Left lung (tissue), 10 donors: Measurements from ENCODE around the gene SLC23A2. TPM values are rescaled to one million over a fixed set of nuclear protein-coding genes. Genes with fewer than 3 reads are reported as not detected.
A peak's percentile ranks its signal among the peaks of the same experiment; 100 is the strongest.

Source experiments
- ATAC-seq: fragments of 200-7000 bp; cut with Tn5 transposase; one replicate; pipeline ENCODE4 v1.9.1; 2020; ENCODE audit warnings: moderate library complexity
- DNase-seq, 4 donors: peaks; one replicate each; pipeline ENCODE4 v3.0.0-alpha.2; 2013 to 2020
- H3K27ac ChIP-seq, 2 donors: fragments of 200-600 bp; sonication (generic) in 1 of 2; one replicate each; pipeline versions ENCODE4 v1.5.0 to v1.8.0; 2020 to 2021
- H3K27me3 ChIP-seq, 2 donors: fragments of 200-600 bp; sonication (generic) in 1 of 2; one replicate each; pipeline versions ENCODE4 v1.5.0 to v1.8.0; 2020 to 2021
- H3K36me3 ChIP-seq, 2 donors: fragments of 200-600 bp; sonication (generic) in 1 of 2; one replicate each; pipeline versions ENCODE4 v1.5.0 to v1.8.0; 2020 to 2021
- H3K4me1 ChIP-seq, 2 donors: fragments of 200-600 bp; one replicate each; pipeline ENCODE4 v1.8.0; 2021
- H3K4me3 ChIP-seq, 2 donors: fragments of 200-600 bp; sonication (generic) in 1 of 2; one replicate each; pipeline versions ENCODE4 v1.5.0 to v1.8.0; 2020 to 2021; ENCODE audit warnings: mild to moderate bottlenecking in 1 of 2
- H3K9me3 ChIP-seq, 2 donors: fragments of 200-600 bp; sonication (generic) in 1 of 2; one replicate each; pipeline versions ENCODE4 v1.5.0 to v1.8.0; 2020 to 2021
- intact Hi-C, 2 donors: fragments of 100-400 bp; cut with DNase I; formaldehyde crosslinking; loops; one replicate each; pipeline versions ENCODE4 v1.11.2 to v1.14.2; 2022
- polyA plus RNA-seq, 6 donors: library from polyadenylated mRNA; unstranded; fragments of 120-200 nt; gene quantifications; one replicate each; pipeline ENCODE4 v1.2.1, GENCODE V29; 2013; ENCODE audit not compliant: insufficient read length in 6 of 6
- total RNA-seq, 2 donors: library from RNA; stranded (reverse); fragmentation: NEBNext Ultra II Directional; extraction: Animal tissue kit (Norgen Biotek cat#: 25700); gene quantifications; one replicate each; pipeline ENCODE4 v1.2.1, GENCODE V29; 2021
- TF ChIP-seq, protein P1 (sequence below), 2 donors: fragments of 200-600 bp; sonication (generic) in 1 of 2; IDR thresholded peaks; one replicate each; pipeline versions ENCODE4 v1.5.0 to v1.8.0; 2021; ENCODE audit warnings: antibody characterized with exemption in 2 of 2
- donor health status: DM: no; HTN: yes; CAD: no.
- donor health status: DM: no; HTN: no; CAD: no.

Gene SLC23A2
- total and polyA plus RNA-seq, 8 donors = 15.8 to 27.1 (median 25.9) TPM

DNA sequence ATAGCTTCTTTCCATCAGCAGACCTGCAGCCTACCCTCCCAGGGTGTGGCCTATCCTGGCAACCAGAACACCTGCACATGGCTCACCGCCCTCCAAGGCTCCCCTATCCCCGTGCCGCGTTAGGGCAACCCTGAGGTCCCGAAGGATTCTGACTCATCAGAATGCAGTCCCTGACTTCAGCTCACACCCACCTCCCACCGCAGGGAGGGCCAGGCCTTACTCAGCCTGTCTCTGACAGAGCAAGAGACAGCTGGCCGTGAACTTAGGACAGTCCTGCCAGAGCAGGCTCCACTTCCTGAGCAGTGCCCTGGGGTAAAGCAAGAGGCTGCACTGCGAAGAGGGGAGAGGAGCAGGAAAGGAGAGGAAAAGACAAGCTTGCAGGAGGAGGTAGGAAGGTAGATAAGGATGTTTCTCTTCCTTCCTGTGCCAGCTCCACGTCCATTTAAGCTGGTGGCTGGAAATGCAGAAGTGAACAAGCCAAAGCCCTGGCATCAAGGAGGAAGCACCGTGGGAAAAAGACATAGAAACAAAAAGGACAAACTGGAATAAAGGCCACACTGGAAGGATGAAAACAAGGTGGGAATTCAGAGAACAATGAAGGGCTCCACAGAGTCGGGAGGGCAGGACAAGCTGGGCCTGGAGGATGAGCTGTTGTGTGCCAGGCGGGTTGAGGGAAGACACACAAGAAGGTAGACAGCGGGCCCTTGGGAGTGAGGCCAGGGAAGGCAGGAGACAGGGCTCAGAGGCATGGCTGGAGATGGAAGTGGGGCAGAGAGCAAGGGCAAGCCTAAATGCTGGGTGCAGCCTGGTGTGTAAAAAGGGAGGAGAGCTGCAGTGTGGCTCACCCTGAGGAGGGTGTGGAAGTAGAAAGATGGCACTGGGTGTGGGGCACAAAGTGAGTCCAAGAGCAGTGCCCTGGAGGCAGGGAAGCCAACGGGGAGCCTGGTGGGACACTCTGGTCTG, 102.7 kb downstream of the SLC23A2 start:
- Histone ChIP-seq H3K27me3 (no peaks in the 10 kb centered on the region), H3K9me3 (no peaks in the 10 kb centered on the region), H3K4me3 (no peak overlapping the region), H3K4me1 (peaks cover 0 to 12% of the 10 kb centered on the region in 2 donors), H3K27ac (no peak overlapping the region), H3K36me3 (peaks cover 0 to 33% of the 10 kb centered on the region in 2 donors)
- no peak for DNase-seq
- TF ChIP-seq, protein P1, sequence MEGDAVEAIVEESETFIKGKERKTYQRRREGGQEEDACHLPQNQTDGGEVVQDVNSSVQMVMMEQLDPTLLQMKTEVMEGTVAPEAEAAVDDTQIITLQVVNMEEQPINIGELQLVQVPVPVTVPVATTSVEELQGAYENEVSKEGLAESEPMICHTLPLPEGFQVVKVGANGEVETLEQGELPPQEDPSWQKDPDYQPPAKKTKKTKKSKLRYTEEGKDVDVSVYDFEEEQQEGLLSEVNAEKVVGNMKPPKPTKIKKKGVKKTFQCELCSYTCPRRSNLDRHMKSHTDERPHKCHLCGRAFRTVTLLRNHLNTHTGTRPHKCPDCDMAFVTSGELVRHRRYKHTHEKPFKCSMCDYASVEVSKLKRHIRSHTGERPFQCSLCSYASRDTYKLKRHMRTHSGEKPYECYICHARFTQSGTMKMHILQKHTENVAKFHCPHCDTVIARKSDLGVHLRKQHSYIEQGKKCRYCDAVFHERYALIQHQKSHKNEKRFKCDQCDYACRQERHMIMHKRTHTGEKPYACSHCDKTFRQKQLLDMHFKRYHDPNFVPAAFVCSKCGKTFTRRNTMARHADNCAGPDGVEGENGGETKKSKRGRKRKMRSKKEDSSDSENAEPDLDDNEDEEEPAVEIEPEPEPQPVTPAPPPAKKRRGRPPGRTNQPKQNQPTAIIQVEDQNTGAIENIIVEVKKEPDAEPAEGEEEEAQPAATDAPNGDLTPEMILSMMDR (IDR thresholded peaks at IDR 0.05) = no peak
- intact Hi-C loops = no loop called here
- peak; percentile 60 for ATAC-seq

DNA sequence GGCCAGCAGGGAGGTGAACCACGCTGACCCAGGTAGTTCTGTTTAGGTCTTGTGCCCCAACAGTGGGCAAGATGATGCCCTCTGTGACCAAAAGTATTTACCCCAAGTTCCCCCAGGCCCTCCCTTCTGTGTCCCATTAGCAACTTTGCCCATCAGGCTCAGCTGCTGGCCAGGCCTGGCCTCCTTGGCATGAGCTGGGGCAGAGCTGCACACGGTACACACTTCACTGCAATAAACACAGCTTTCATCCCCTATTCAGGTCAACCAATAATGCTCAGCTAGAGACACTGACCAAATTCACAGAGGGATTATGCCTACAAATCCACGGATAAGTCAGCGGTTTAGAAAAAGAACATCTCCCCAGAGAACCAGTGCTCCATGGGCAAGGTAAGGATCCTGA, 103.7 kb downstream of the SLC23A2 start:
- peaks cover 0 to 34% of the 10 kb centered on the region in 2 donors for H3K36me3 ChIP-seq
- no peaks in the 10 kb centered on the region for H3K9me3 ChIP-seq
- ATAC-seq = no peak
- DNase-seq = no peak
- TF ChIP-seq, protein P1 (IDR thresholded peaks at IDR 0.05) = no peak
- peaks cover 0 to 12% of the 10 kb centered on the region in 2 donors for H3K4me1 ChIP-seq
- no peak overlapping the region for H3K4me3 ChIP-seq
- no peaks in the 10 kb centered on the region for H3K27me3 ChIP-seq
- H3K27ac ChIP-seq = no peak overlapping the region
- intact Hi-C loops = no loop called here

DNA sequence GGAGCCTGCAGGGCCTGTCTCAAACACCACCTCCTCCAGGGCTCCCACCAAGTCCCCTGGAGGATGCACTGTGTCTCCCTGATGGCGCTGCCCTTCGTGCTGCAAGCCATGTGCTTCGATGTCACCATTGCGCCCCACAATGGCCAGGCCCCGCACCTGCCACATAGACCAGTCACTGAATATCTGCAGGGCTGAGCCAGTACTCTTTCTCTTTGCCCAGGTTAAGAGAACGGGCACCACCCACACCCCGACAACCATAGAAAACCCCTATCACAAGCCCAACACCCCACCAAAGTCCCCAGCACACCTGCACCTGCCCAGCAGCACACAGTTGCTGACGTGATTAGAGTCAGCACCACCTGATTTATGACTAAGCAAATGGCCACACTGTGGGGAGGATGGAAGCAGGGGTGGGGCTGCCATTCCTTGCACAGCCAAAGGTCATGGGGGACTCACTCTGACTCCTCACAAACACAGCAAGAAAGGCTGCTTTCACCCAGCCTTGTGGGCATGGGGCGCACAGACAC, 104.3 kb downstream of the SLC23A2 start:
- H3K27ac ChIP-seq = no peak overlapping the region
- intact Hi-C loops = no loop called here
- peak in 1 of 4 donors; percentile 84 for DNase-seq
- TF ChIP-seq, protein P1 (IDR thresholded peaks at IDR 0.05) = no peak
- H3K27me3 ChIP-seq = no peaks in the 10 kb centered on the region
- H3K4me1 ChIP-seq = peaks cover 0 to 12% of the 10 kb centered on the region in 2 donors
- H3K9me3 ChIP-seq = no peaks in the 10 kb centered on the region
- H3K4me3 ChIP-seq = no peak overlapping the region
- ATAC-seq = no peak
- H3K36me3 ChIP-seq = peaks cover 0 to 28% of the 10 kb centered on the region in 2 donors

DNA sequence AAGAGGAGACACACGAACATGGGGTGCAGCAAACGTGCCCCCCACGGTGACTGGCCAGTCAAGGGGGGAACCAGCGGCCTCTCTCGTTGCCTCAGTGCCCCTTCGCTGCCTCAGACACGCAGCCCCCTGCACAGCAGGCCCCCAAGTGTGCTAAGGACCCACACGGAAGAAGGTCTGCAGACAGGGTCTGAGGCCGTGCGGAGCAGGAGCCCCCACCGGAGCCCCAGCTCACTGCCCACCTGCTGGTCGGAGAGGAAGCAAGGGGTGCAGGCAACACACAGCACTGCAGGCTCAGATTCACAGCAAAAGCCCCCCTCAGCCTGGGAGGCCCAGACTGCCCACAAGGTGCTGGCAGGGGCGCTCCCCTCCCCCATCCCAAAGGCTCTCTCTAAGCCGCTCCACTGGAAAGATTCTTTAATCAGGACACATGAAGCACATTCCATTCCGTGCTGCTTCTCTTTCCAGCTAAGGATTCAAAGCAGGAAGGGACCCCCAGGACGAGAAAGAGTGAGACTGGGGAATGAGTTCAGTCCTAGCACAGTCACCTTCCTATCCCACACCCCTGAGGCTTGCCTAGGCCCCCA, 105.1 kb downstream of the SLC23A2 start:
- H3K27me3 ChIP-seq = no peaks in the 10 kb centered on the region
- intact Hi-C loops = no loop called here
- H3K4me1 ChIP-seq = peaks cover 0 to 12% of the 10 kb centered on the region in 2 donors
- DNase-seq (no peak), ATAC-seq (no peak)
- TF ChIP-seq, protein P1 (IDR thresholded peaks at IDR 0.05) = no peak
- H3K36me3 ChIP-seq = peaks cover 0 to 20% of the 10 kb centered on the region in 2 donors
- no peak overlapping the region for H3K27ac ChIP-seq
- no peaks in the 10 kb centered on the region for H3K9me3 ChIP-seq
- H3K4me3 ChIP-seq = no peak overlapping the region

DNA sequence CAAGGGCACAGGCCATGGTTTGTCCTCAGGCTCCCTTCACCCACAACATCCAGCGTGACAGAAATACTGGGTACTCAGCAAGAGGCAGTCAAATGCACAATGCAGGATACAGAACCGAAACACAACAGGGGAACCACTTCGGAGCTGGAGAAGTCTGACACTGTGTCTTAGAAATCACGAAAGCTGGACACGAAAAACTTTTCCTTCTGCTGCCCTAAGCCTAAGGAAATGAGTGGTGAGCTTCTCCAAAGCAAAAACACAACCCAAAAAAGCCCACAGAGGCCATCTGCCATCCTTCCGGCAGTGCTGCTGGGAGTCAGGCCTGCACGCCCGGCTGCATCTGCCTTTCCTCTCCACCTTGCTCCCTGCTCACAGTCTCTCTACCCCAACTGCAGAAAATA, 106.3 kb downstream of the SLC23A2 start:
- H3K9me3 ChIP-seq = no peaks in the 10 kb centered on the region
- H3K4me1 ChIP-seq = peaks cover 0 to 12% of the 10 kb centered on the region in 2 donors
- peaks cover 0 to 25% of the 10 kb centered on the region in 2 donors for H3K36me3 ChIP-seq
- DNase-seq (no peak), ATAC-seq (no peak)
- no peak overlapping the region for H3K4me3 ChIP-seq
- no peaks in the 10 kb centered on the region for H3K27me3 ChIP-seq
- H3K27ac ChIP-seq = no peak overlapping the region
- intact Hi-C loops = no loop called here
- TF ChIP-seq, protein P1 (IDR thresholded peaks at IDR 0.05) = no peak
